HFFc6 (cell line): Measurements from ENCODE around the gene GH2. TPM values are rescaled to one million over a fixed set of nuclear protein-coding genes. Genes with fewer than 3 reads are reported as not detected.
"Not testable (repeated sequence)": the region's sequence is repeated elsewhere in the genome, so short reads cannot be mapped to it uniquely, and the experiment has no call there.

Source experiments
- DNase-seq: peaks from one replicate; pipeline ENCODE4 v3.0.0-alpha.2; 2018
- H3K27ac Mint-ChIP-seq: 2 replicates; pipeline ENCODE4 v1.8.0; 2020; ENCODE audit warnings: mild to moderate bottlenecking, mixed read lengths
- H3K27me3 Mint-ChIP-seq: 2 replicates; pipeline ENCODE4 v1.8.0; 2021; ENCODE audit warnings: mild to moderate bottlenecking, moderate library complexity, mixed read lengths; ENCODE audit not compliant: insufficient read depth
- H3K36me3 Mint-ChIP-seq: 2 replicates; pipeline ENCODE4 v1.8.0; 2021; ENCODE audit warnings: low read depth, mixed read lengths
- H3K4me1 Mint-ChIP-seq: 2 replicates; pipeline ENCODE4 v1.8.0; 2020; ENCODE audit warnings: low read depth, mixed read lengths
- H3K4me3 Mint-ChIP-seq: 2 replicates; pipeline ENCODE4 v1.8.0; 2020; ENCODE audit warnings: mild to moderate bottlenecking, moderate library complexity, mixed read lengths
- H3K9me3 Mint-ChIP-seq: 2 replicates; pipeline ENCODE4 v1.8.0; 2020; ENCODE audit warnings: mild to moderate bottlenecking, mixed read lengths
- CTCF ChIP-seq: fragments of 200-600 bp; sonication (generic); IDR thresholded peaks from 2 replicates; pipeline ENCODE4 v1.5.0; 2021; ENCODE audit warnings: antibody characterized with exemption, mild to moderate bottlenecking
- total RNA-seq, 6 experiments: library from RNA; stranded (reverse); fragmentation: NEBNext Ultra II Directional; extraction: Animal tissue kit (Norgen Biotek cat#: 25700); gene quantifications; 2 replicates in 1 of 6; 3 replicates in 5 of 6; pipeline ENCODE4 v1.2.3, GENCODE V29; 2021

GH2 gene
- total RNA-seq, 6 experiments from 2014 or later, result not detected

GRCh38 chr17:63859257-63859656, 22.5 kb downstream of the GH2 start:
- Mint-ChIP-seq H3K36me3 (no peaks in the 10 kb centered on the region), H3K27me3 (peaks cover 36% of the 10 kb centered on the region), H3K4me1 (no peaks in the 10 kb centered on the region), H3K27ac (no peak overlapping the region), H3K4me3 (no peak overlapping the region), H3K9me3 (no peaks in the 10 kb centered on the region)
- no peak for DNase-seq
- no peak for TF ChIP-seq CTCF

GRCh38 chr17:63856425-63856824, 25.3 kb downstream of the GH2 start:
- H3K36me3 Mint-ChIP-seq, H3K9me3 Mint-ChIP-seq, H3K4me3 Mint-ChIP-seq, H3K27ac Mint-ChIP-seq, DNase-seq, H3K4me1 Mint-ChIP-seq: not testable (repeated sequence)
- H3K27me3 Mint-ChIP-seq, result peaks cover 36% of the 10 kb centered on the region

- H3K36me3 Mint-ChIP-seq, result no peaks in the 10 kb centered on the region
- DNase-seq, result no peak
- H3K27ac Mint-ChIP-seq, result no peak overlapping the region
- no peaks in the 10 kb centered on the region for H3K4me1 Mint-ChIP-seq
- H3K9me3 Mint-ChIP-seq, result no peaks in the 10 kb centered on the region
- peaks cover 32% of the 10 kb centered on the region for H3K27me3 Mint-ChIP-seq
- no peak for TF ChIP-seq CTCF
- no peak overlapping the region for H3K4me3 Mint-ChIP-seq
Measured at GRCh38 chr17:63855185-63855584, 26.6 kb downstream of the GH2 start.

GRCh38 chr17:63854709-63855108, 27.0 kb downstream of the GH2 start:
- DNase-seq, result no peak
- Mint-ChIP-seq H3K9me3 (no peaks in the 10 kb centered on the region), H3K4me3 (no peak overlapping the region), H3K4me1 (no peaks in the 10 kb centered on the region), H3K27me3 (peaks cover 27% of the 10 kb centered on the region), H3K27ac (no peak overlapping the region), H3K36me3 (no peaks in the 10 kb centered on the region)
- no peak for TF ChIP-seq CTCF

GRCh38 chr17:63853260-63853659, 28.5 kb downstream of the GH2 start:
- TF ChIP-seq CTCF, result no peak
- peaks cover 1% of the 10 kb centered on the region; the same call in 1 of the 2 replicates for H3K36me3 Mint-ChIP-seq
- peaks cover 5% of the 10 kb centered on the region for H3K4me1 Mint-ChIP-seq
- peaks cover 5% of the 10 kb centered on the region for H3K9me3 Mint-ChIP-seq
- H3K27me3 Mint-ChIP-seq, result peaks cover 28% of the 10 kb centered on the region
- no peak for DNase-seq
- H3K27ac Mint-ChIP-seq, result no peak overlapping the region
- H3K4me3 Mint-ChIP-seq, result no peak overlapping the region

GRCh38 chr17:63850401-63850800, 31.3 kb downstream of the GH2 start:
- peaks cover 7% of the 10 kb centered on the region; the same call in 1 of the 2 replicates for H3K36me3 Mint-ChIP-seq
- peaks cover 5% of the 10 kb centered on the region for H3K4me1 Mint-ChIP-seq
- H3K27ac Mint-ChIP-seq, result no peak overlapping the region
- no peak overlapping the region for H3K4me3 Mint-ChIP-seq
- H3K9me3 Mint-ChIP-seq, result peaks cover 9% of the 10 kb centered on the region
- no peak for DNase-seq
- TF ChIP-seq CTCF, result no peak
- peaks cover 18% of the 10 kb centered on the region for H3K27me3 Mint-ChIP-seq
